Osteocyte (in vitro differentiated cells): ENCODE measurements around the gene ZFR. TPM values are rescaled to one million over a fixed set of nuclear protein-coding genes. Genes with fewer than 3 reads are reported as not detected.

Experiments used
- DNase-seq: peaks from one replicate; pipeline ENCODE4 v3.0.0; 2021; ENCODE audit warnings: mixed read lengths; ENCODE audit not compliant: unreplicated experiment; ENCODE audit errors: extremely low spot score
- H3K27ac Mint-ChIP-seq: one replicate; pipeline ENCODE4 v1.8.0; 2021; ENCODE audit warnings: mild to moderate bottlenecking, mixed read lengths; ENCODE audit not compliant: unreplicated experiment
- H3K27me3 Mint-ChIP-seq: one replicate; pipeline ENCODE4 v1.8.0; 2021; ENCODE audit warnings: mixed read lengths; ENCODE audit not compliant: unreplicated experiment
- H3K36me3 Mint-ChIP-seq: one replicate; pipeline ENCODE4 v1.8.0; 2021; ENCODE audit warnings: mixed read lengths; ENCODE audit not compliant: unreplicated experiment
- H3K4me1 Mint-ChIP-seq: one replicate; pipeline ENCODE4 v1.8.0; 2021; ENCODE audit warnings: mixed read lengths; ENCODE audit not compliant: unreplicated experiment
- H3K4me3 Mint-ChIP-seq: one replicate; pipeline ENCODE4 v1.8.0; 2021; ENCODE audit warnings: mild to moderate bottlenecking, moderate library complexity, mixed read lengths; ENCODE audit not compliant: unreplicated experiment
- H3K9me3 Mint-ChIP-seq: one replicate; pipeline ENCODE4 v1.8.0; 2021; ENCODE audit warnings: mixed read lengths; ENCODE audit not compliant: unreplicated experiment
- total RNA-seq: library from RNA; stranded (reverse); gene quantifications from 2 replicates; pipeline ENCODE4 v1.2.1, GENCODE V29; 2021
- TF ChIP-seq, protein P1 (sequence below): fragments of 200-600 bp; sonication (generic); IDR thresholded peaks from 2 replicates; pipeline ENCODE4 v1.5.0; 2021; ENCODE audit warnings: antibody characterized with exemption, mild to moderate bottlenecking, moderate library complexity

The ZFR gene
- total RNA-seq, 1 donor from 2014 or later: 87.1 TPM

DNA sequence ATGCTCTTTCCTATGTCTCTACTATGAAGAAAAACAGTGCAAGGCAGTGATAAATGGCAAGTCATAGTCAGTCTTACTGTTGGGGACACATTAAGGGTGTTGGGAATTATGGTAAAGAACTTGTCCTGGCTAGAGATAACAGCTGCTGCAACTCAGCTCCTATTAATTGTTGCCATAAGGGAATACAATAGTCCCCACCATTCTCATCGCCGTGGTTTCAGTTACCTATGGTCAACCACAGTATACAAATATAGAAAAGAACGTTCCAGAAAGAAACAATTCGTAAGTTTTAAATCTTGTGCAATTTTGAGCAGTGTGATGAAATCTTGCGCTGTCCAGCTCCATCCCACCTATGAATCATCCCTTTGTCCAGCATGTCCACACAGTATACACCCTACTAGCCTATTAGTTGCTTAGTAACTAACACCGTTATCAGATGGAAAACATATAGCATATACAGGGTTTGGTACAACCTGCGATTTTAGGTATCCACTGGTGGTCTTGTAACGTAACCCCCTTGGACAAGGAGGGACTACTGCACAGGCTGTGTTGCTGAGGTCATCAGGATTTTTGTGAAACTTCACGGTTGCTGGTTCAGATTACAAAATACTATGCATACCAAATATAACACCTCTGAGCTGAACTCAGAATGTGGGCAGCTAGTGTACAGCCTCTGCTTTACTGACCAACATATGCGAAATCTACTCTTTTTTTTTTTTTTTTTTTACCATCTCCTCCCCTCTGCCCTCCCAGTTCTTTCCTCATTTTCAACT lies 53.5 kb downstream of the ZFR start:
- Mint-ChIP-seq H3K4me1 (no peaks in the 10 kb centered on the region), H3K27me3 (no peaks in the 10 kb centered on the region), H3K27ac (no peak overlapping the region), H3K9me3 (no peaks in the 10 kb centered on the region), H3K36me3 (peaks cover 37% of the 10 kb centered on the region), H3K4me3 (no peak overlapping the region)
- TF ChIP-seq, protein P1, sequence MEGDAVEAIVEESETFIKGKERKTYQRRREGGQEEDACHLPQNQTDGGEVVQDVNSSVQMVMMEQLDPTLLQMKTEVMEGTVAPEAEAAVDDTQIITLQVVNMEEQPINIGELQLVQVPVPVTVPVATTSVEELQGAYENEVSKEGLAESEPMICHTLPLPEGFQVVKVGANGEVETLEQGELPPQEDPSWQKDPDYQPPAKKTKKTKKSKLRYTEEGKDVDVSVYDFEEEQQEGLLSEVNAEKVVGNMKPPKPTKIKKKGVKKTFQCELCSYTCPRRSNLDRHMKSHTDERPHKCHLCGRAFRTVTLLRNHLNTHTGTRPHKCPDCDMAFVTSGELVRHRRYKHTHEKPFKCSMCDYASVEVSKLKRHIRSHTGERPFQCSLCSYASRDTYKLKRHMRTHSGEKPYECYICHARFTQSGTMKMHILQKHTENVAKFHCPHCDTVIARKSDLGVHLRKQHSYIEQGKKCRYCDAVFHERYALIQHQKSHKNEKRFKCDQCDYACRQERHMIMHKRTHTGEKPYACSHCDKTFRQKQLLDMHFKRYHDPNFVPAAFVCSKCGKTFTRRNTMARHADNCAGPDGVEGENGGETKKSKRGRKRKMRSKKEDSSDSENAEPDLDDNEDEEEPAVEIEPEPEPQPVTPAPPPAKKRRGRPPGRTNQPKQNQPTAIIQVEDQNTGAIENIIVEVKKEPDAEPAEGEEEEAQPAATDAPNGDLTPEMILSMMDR: no peak
- no peak for DNase-seq

DNA sequence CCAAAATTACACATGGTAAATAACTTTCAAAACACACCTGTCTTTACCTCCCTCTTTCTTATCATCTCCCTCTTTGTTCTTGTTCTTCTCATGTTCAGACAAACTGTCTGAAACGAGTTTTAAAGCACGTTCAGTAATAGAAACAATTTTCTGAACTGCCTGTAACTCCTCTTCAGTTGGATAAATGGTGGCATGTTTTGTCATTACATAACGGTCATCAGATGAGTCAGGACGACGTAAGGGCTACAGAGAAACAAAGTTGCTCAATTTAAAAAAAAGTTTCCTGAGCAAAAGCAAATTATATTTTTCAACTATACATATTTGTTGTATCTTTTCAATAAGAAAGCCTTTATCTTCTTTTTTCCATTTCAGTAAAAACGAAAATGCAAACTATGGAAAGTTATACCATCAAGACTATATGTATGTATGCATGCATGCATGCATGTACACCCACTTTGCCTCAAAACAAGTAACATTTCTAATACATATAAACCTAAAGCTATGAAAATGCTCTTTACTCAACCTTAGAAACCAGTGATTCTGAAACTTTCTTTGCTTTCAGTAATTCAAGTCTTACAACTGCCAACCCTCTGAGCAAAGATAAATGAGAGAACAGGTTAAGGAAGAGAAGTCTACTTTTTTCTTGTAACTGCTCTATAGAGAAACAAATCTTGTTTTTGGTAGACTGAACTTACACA lies 56.0 kb downstream of the ZFR start:
- Mint-ChIP-seq H3K27ac (no peak overlapping the region), H3K4me3 (no peak overlapping the region), H3K27me3 (no peaks in the 10 kb centered on the region), H3K36me3 (peaks cover 48% of the 10 kb centered on the region), H3K9me3 (no peaks in the 10 kb centered on the region), H3K4me1 (no peaks in the 10 kb centered on the region)
- no peak for DNase-seq
- TF ChIP-seq, protein P1: no peak

DNA sequence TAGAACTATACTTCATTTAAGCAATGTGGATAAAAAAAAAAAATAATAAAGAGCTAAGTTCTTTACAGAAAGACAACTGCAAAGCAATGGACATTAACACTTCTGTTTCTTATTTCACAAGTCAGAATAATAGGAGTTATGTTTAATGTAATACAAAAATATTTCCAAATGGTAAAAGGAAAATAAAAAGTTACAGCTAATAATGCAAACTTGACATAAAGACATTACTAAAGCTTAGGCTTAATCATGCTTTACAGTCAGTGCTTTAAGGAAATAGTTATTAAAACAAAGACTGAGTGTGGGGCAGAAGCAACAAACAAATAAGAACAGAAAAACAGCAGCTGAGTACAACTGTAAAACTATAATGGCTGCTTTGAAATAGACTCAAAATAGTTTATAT lies 56.7 kb downstream of the ZFR start:
- Mint-ChIP-seq H3K36me3 (peaks cover 50% of the 10 kb centered on the region), H3K4me1 (no peaks in the 10 kb centered on the region), H3K4me3 (no peak overlapping the region), H3K27me3 (no peaks in the 10 kb centered on the region), H3K27ac (no peak overlapping the region), H3K9me3 (no peaks in the 10 kb centered on the region)
- no peak for DNase-seq
- TF ChIP-seq, protein P1: no peak

DNA sequence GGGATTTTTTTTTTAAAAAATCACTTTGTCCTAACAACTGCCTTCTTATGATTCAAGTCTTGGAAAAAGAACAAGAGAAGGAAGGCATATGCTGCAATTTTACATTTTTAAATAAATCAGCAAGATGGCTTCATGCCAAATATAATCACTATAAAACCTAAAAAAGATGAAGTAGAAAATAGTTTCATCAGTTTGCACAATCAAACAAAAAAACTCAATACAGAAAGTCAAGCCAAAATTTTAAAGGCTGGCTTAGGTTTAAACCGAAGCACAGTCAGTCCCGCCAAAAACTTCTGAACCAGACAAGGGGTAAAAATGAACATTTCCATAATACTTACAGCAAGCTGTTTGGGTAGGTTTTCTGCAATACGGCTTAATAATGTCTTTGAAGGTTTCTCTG lies 57.3 kb downstream of the ZFR start:
- TF ChIP-seq, protein P1: no peak
- Mint-ChIP-seq H3K4me1 (no peaks in the 10 kb centered on the region), H3K27ac (no peak overlapping the region), H3K27me3 (no peaks in the 10 kb centered on the region), H3K9me3 (no peaks in the 10 kb centered on the region), H3K36me3 (peaks cover 49% of the 10 kb centered on the region), H3K4me3 (no peak overlapping the region)
- DNase-seq: no peak

DNA sequence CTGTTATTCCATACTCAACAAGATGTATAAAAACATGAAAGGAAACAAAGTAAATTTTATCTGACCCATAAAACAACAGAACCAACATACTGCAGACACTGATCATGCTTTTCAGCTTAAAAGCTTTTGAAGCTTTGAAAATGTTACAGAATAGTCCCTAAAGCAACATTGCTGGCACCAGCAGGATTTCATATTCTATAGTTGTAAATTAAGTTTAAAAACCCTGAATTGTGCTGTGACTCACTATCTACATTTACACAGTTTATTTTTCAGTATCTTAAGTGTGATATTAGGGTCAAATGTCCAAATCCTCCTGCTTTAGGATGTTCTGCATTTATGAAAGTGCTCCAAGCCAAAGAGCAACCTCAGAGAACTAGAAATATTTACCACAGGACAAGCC lies 59.9 kb downstream of the ZFR start:
- TF ChIP-seq, protein P1: no peak
- Mint-ChIP-seq H3K9me3 (no peaks in the 10 kb centered on the region), H3K27me3 (no peaks in the 10 kb centered on the region), H3K4me1 (no peaks in the 10 kb centered on the region), H3K27ac (no peak overlapping the region), H3K4me3 (no peak overlapping the region), H3K36me3 (peaks cover 48% of the 10 kb centered on the region)
- DNase-seq: no peak
